Liver (tissue), 3 donors: ENCODE data around the gene TRMT2A.
"Not testable (repeated sequence)": the region's sequence is repeated elsewhere in the genome, so short reads cannot be mapped to it uniquely, and the experiment has no call there.

Experiments
- ATF3 ChIP-seq: IDR thresholded peaks from 2 replicates; pipeline ENCODE4 v1.6.1; 2016; ENCODE audit warnings: antibody characterized with exemption
- CTCF ChIP-seq: fragments of 150-350 bp; IDR thresholded peaks from 2 replicates; pipeline ENCODE4 v1.5.1; 2017; ENCODE audit warnings: improper control_type of control experiment, low read depth, low read length; ENCODE audit not compliant: missing input control
- FOXA1 ChIP-seq: IDR thresholded peaks from 2 replicates; pipeline ENCODE4 v1.6.1; 2016; ENCODE audit warnings: antibody characterized with exemption
- GABPA ChIP-seq, 2 donors: IDR thresholded peaks in 1 of 2; conservative IDR thresholded peaks in 1 of 2; 2 replicates each; pipeline ENCODE4 v1.6.1; 2016; ENCODE audit warnings: antibody characterized with exemption in 2 of 2, mild to moderate bottlenecking in 1 of 2, moderate library complexity in 1 of 2
- JUND ChIP-seq, 2 donors: IDR thresholded peaks; 2 replicates each; pipeline ENCODE4 v1.6.1; 2016; ENCODE audit warnings: antibody characterized with exemption in 2 of 2
- MAX ChIP-seq: IDR thresholded peaks from 2 replicates; pipeline ENCODE4 v1.6.1; 2016; ENCODE audit warnings: antibody characterized with exemption
- REST ChIP-seq: IDR thresholded peaks from 2 replicates; pipeline ENCODE4 v1.6.1; 2016; ENCODE audit warnings: antibody characterized with exemption, mild to moderate bottlenecking
- RXRA ChIP-seq, 2 donors: IDR thresholded peaks; 2 replicates each; pipeline ENCODE4 v1.6.1; 2017 to 2018; ENCODE audit warnings: antibody characterized with exemption in 2 of 2, mild to moderate bottlenecking in 1 of 2
- ZBTB33 ChIP-seq: IDR thresholded peaks from 2 replicates; pipeline ENCODE4 v1.6.1; 2016; ENCODE audit warnings: antibody characterized with exemption
- donor health status: healthy.
- donor health status: healthy.

- not testable (repeated sequence) for TF ChIP-seq CTCF; ATF3; REST; RXRA (IDR thresholded peaks at IDR 0.05); JUND (IDR thresholded peaks at IDR 0.05); ZBTB33; GABPA (IDR thresholded peaks at IDR 0.05 in 1 of 2, conservative IDR thresholded peaks at IDR 0.05 in 1 of 2); FOXA1; MAX
These were observed 49.7 kb downstream of the TRMT2A start for GRCh38 chr22:20067384-20067682.
